Measurements from ENCODE around the gene TLX1. TPM values are rescaled to one million over a fixed set of nuclear protein-coding genes. Genes with fewer than 3 reads are reported as not detected.

The TLX1 gene
- total RNA-seq, 2 experiments from 2014 or later = not detected

DNA sequence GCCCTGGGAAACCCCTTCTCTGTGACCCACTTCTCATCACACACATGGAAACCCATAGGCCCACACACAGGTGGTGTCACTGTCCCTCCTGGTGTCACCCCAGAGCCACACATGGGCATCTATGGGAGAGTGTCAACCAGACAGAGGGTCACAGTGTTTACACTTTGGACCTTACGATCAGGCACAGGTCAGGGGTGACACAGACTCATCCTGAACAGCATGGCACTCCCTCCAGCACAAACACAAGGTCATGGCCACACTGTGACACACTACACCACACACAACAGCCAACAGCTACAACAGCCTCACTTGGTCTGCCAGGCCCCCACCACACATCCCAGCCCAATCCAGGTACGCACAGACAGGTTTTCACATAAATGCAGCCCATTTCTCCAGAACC lies 6.2 kb downstream of the TLX1 start:
- Mint-ChIP-seq H3K27ac (no peak overlapping the region), H3K36me3 (ENCODE audit: low read depth) (no peaks in the 10 kb centered on the region), H3K4me3 (no peak overlapping the region), H3K4me1 (ENCODE audit: low read depth) (peaks cover 49% of the 10 kb centered on the region), H3K27me3 (peaks cover 95% of the 10 kb centered on the region), H3K9me3 (no peaks in the 10 kb centered on the region)
- DNase-seq (no peak), ATAC-seq (ENCODE audit: poor library complexity) (no peak)
- Histone ChIP-seq H3K27me3 (ENCODE audit: control insufficient read depth in 1 of 2, insufficient read depth in 2 of 2, low read length in 2 of 2) (peaks cover 93 to 99% of the 10 kb centered on the region in 2 experiments), H3K36me3 (ENCODE audit: insufficient read depth, low read length) (no peaks in the 10 kb centered on the region), H3K4me3 (ENCODE audit: low read length) (no peak overlapping the region), H3K27ac (ENCODE audit: low read depth in 1 of 2, low read length in 2 of 2) (no peak overlapping the region), H3K4me1 (ENCODE audit: insufficient read depth, low read length) (peaks cover 58% of the 10 kb centered on the region), H3K9me3 (ENCODE audit: control insufficient read depth in 1 of 2, insufficient read depth in 1 of 2, low read length in 2 of 2) (peaks cover 0 to 57% of the 10 kb centered on the region in 2 experiments)
- ChIA-PET POLR2A (interaction anchor here (0.7 kb wide), 1 partner anchor 51 kb away, joined by 3 read pairs; no protein-coding TSS in a partner anchor), CTCF (no interaction called here)
- TF ChIP-seq, protein P1, sequence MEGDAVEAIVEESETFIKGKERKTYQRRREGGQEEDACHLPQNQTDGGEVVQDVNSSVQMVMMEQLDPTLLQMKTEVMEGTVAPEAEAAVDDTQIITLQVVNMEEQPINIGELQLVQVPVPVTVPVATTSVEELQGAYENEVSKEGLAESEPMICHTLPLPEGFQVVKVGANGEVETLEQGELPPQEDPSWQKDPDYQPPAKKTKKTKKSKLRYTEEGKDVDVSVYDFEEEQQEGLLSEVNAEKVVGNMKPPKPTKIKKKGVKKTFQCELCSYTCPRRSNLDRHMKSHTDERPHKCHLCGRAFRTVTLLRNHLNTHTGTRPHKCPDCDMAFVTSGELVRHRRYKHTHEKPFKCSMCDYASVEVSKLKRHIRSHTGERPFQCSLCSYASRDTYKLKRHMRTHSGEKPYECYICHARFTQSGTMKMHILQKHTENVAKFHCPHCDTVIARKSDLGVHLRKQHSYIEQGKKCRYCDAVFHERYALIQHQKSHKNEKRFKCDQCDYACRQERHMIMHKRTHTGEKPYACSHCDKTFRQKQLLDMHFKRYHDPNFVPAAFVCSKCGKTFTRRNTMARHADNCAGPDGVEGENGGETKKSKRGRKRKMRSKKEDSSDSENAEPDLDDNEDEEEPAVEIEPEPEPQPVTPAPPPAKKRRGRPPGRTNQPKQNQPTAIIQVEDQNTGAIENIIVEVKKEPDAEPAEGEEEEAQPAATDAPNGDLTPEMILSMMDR (IDR thresholded peaks at IDR 0.05) = no peak
- intact Hi-C loops (cut with DNase I, micrococcal nuclease) = no loop called here

DNA sequence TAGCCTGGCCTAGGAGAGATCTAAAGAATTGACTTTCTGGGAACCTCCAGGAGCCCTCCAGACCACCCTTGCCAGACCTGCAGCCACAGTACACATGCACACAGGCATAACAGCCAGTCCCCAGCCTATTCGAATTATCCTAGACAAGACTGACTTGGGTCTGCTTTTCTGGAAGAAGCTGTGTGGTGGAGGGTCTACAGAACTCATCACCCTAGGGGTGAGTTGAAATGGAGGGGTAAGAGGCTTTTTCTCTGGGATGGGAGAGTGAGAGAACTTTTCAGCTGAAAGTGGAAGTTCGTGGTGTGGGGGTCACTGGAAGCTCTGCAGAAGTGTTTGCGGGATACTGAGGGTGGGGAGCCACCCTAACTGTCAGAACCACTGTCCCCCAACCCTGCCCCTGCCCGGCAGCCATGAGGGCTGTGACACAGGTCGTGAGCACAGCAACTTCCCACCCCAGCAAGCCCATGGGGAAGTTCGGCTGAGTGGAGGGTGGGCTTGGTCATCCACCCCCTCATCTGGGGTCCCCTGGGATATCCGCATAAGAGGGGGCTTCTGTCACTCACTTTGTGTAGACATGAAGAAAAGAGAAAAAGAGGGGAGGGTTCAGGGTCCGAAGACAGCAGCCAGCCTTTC lies 7.8 kb downstream of the TLX1 start:
- H3K27ac ChIP-seq (ENCODE audit: low read depth in 1 of 2, low read length in 2 of 2) = no peak overlapping the region
- DNase-seq (no peak), ATAC-seq (ENCODE audit: poor library complexity) (no peak)
- ChIA-PET POLR2A (interaction anchor here (1.2 to 1.6 kb wide), 2 partner anchors 18 to 44 kb away, joined by 4 read pairs; no protein-coding TSS in a partner anchor), CTCF (interaction anchor here (6.7 kb wide), 1 partner anchor 41 kb away, joined by 151 read pairs; no protein-coding TSS in a partner anchor)
- Mint-ChIP-seq H3K27ac (no peak overlapping the region), H3K9me3 (no peaks in the 10 kb centered on the region), H3K4me1 (ENCODE audit: low read depth) (peaks cover 37% of the 10 kb centered on the region), H3K27me3 (peaks cover 95% of the 10 kb centered on the region), H3K36me3 (ENCODE audit: low read depth) (no peaks in the 10 kb centered on the region), H3K4me3 (peak overlapping the region; percentile 16)
- H3K9me3 ChIP-seq (ENCODE audit: control insufficient read depth in 1 of 2, insufficient read depth in 1 of 2, low read length in 2 of 2) = peaks cover 0 to 47% of the 10 kb centered on the region in 2 experiments
- intact Hi-C loops (cut with DNase I, micrococcal nuclease) = no loop called here
- TF ChIP-seq, protein P1 (IDR thresholded peaks at IDR 0.05) = no peak
- no peaks in the 10 kb centered on the region for H3K36me3 ChIP-seq (ENCODE audit: insufficient read depth, low read length)
- H3K4me1 ChIP-seq (ENCODE audit: insufficient read depth, low read length) = peaks cover 48% of the 10 kb centered on the region
- no peak overlapping the region for H3K4me3 ChIP-seq (ENCODE audit: low read length)
- H3K27me3 ChIP-seq (ENCODE audit: control insufficient read depth in 1 of 2, insufficient read depth in 2 of 2, low read length in 2 of 2) = peaks cover 92 to 99% of the 10 kb centered on the region in 2 experiments

DNA sequence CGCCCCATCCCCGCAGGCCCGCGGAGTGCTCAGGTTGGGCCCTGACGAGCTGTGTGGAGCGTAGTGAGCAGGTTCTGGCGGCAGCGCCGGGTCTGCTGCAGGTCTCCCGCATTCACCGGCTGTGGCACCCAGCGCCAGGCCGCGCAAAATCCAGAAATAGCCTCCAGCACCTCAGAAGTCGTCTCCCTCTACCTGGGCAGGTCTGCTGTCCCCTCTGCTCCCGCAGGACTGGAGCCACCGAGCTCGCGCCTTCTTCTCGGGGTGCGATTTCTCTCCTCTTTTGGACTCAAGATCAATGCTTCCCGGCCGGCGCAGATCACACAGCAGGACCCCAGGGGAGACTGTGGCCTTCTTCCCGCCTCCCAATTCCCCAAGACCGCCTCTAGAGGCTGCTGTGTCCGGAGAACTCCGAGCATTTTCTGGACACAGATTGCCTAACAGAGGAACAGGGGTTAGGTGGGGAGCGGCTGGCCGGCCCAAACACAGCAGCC lies 8.4 kb downstream of the TLX1 start:
- Histone ChIP-seq H3K9me3 (ENCODE audit: control insufficient read depth in 1 of 2, insufficient read depth in 1 of 2, low read length in 2 of 2) (peaks cover 0 to 43% of the 10 kb centered on the region in 2 experiments), H3K4me1 (ENCODE audit: insufficient read depth, low read length) (peaks cover 42% of the 10 kb centered on the region), H3K27ac (ENCODE audit: low read depth in 1 of 2, low read length in 2 of 2) (no peak overlapping the region), H3K36me3 (ENCODE audit: insufficient read depth, low read length) (no peaks in the 10 kb centered on the region), H3K4me3 (ENCODE audit: low read length) (no peak overlapping the region), H3K27me3 (ENCODE audit: control insufficient read depth in 1 of 2, insufficient read depth in 2 of 2, low read length in 2 of 2) (peaks cover 89 to 99% of the 10 kb centered on the region in 2 experiments)
- H3K4me1 Mint-ChIP-seq (ENCODE audit: low read depth) = peaks cover 34% of the 10 kb centered on the region
- ATAC-seq (ENCODE audit: poor library complexity) = no peak
- H3K4me3 Mint-ChIP-seq = no peak overlapping the region
- ChIA-PET POLR2A (interaction anchor here (1.2 to 1.6 kb wide), 2 partner anchors 19 to 44 kb away, joined by 4 read pairs; no protein-coding TSS in a partner anchor), CTCF (interaction anchor here (6.7 kb wide), 1 partner anchor 42 kb away, joined by 151 read pairs; no protein-coding TSS in a partner anchor)
- DNase-seq = no peak
- H3K9me3 Mint-ChIP-seq = no peaks in the 10 kb centered on the region
- intact Hi-C loops (cut with DNase I, micrococcal nuclease) = no loop called here
- no peak overlapping the region for H3K27ac Mint-ChIP-seq
- H3K36me3 Mint-ChIP-seq (ENCODE audit: low read depth) = no peaks in the 10 kb centered on the region
- peaks cover 95% of the 10 kb centered on the region for H3K27me3 Mint-ChIP-seq
- TF ChIP-seq, protein P1 (IDR thresholded peaks at IDR 0.05) = no peak

All from CD4-positive, alpha-beta T cell (primary cell).